Measurements from ENCODE around the gene ZNF813. TPM values are rescaled to one million over a fixed set of nuclear protein-coding genes. Genes with fewer than 3 reads are reported as not detected.

The ZNF813 gene
- total and polyA plus RNA-seq, 8 donors = 0.68 to 4.6 (median 2.5) TPM

DNA sequence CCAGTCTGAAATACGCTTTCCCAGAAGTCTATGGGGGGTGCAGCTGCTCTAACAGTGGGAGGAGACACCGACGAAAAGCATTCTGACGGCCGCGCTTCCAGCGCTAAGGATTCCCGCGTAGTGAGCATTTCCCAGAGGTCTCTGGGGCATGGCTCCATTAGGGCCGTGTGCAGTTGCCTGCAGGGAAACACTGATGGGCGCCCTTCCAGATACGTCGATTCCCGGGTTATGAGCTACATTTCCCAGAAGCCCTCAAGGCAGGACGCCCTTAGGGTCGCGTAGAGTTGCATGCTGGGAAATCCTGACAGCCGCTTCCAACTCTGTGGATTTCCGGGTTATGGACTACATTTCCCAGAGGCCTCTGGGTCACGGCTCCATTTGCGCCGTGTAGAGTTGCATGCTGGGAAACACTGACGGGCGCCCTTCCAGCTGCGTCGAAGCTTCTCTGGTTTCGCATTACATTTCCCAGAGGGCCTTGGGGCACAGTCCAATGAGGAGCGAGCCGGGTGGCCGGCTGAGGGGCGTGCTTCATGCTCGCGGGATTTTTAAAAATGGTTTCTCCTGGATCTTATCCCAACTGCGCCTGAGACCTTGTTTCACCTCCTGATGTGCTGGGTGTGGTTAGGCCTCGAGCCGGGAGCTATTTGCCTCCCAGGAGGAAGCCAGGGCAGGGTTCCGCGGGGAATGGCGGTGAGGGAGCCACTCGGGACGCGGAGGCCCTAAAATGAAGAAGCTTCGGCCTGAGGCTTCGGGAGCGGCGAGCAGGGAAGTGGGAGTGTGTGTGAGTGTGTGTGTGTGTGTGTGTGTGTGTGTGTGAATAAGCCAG lies 53.2 kb downstream of the ZNF813 start:
- peak; percentile 98 for FAIRE-seq
- peak overlapping the region; percentile 33 to 85 (median 74) for H3K27ac ChIP-seq
- ATAC-seq = peak; percentile 95 to 99 (median 96)
- DNase-seq = peak; percentile 89 to 98 (median 95)
- 1 to 2% methylated on average over 46 of the region's 46 CpGs for WGBS, 2 donors
- no peaks in the 10 kb centered on the region for H3K9me3 ChIP-seq
- no peaks in the 10 kb centered on the region for H3K27me3 ChIP-seq
- H3K4me1 ChIP-seq = peaks cover 0 to 5% (median 0%) of the 10 kb centered on the region in 3 donors
- intact Hi-C loops (cut with DNase I) = no loop called here
- no peak for TF ChIP-seq CTCF (IDR thresholded peaks at IDR 0.05)
- H3K36me3 ChIP-seq = no peaks in the 10 kb centered on the region
- H3K4me3 ChIP-seq = peak overlapping the region; percentile 11 to 52 (median 32)

GRCh38 chr19:53521373-53522202 lies 54.1 kb downstream of the ZNF813 start:
- DNase-seq (peak in 4 of 6 donors; percentile 27 to 66 (median 38)), FAIRE-seq (no peak), ATAC-seq (no peak)
- intact Hi-C loops (cut with DNase I) = no loop called here
- no peak for TF ChIP-seq CTCF (IDR thresholded peaks at IDR 0.05)
- Histone ChIP-seq H3K9me3 (no peaks in the 10 kb centered on the region), H3K4me3 (peak overlapping the region; percentile 5 to 52 (median 32)), H3K36me3 (no peaks in the 10 kb centered on the region), H3K27ac (no peak overlapping the region), H3K4me1 (peaks cover 0 to 5% (median 0%) of the 10 kb centered on the region in 3 donors), H3K27me3 (no peaks in the 10 kb centered on the region)
- 18% methylated on average over 33 of the region's 33 CpGs for WGBS, 2 donors

DNA sequence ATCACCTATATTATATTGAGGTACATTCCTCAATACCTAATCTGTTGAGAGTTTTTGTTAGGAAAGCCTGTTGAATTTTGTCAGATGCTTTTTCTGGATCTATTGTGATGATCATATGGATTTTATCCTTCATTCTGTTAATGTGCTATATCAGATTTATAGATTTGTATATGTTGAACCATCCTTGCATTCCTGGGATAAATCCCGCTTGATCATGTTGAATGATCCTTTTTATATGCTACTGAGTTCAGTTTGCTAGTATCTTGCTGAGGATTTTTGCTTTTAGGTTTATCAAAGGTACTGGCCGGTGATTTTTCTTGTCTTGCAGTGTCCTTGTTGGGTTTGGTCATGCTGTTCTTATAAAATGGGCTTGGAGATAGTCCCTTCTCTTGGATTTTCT lies 58.4 kb downstream of the ZNF813 start:
- H3K27ac ChIP-seq = no peak overlapping the region
- ATAC-seq (no peak), DNase-seq (no peak), FAIRE-seq (no peak)
- peaks cover 0 to 5% (median 0%) of the 10 kb centered on the region in 3 donors for H3K4me1 ChIP-seq
- no peaks in the 10 kb centered on the region for H3K36me3 ChIP-seq
- H3K4me3 ChIP-seq = no peak overlapping the region
- no peaks in the 10 kb centered on the region for H3K9me3 ChIP-seq
- no peak for TF ChIP-seq CTCF (IDR thresholded peaks at IDR 0.05)
- intact Hi-C loops (cut with DNase I) = no loop called here
- WGBS, 2 donors = 94 to 98% methylated on average over 2 of the region's 2 CpGs
- no peaks in the 10 kb centered on the region for H3K27me3 ChIP-seq

GRCh38 chr19:53530622-53531021 lies 63.1 kb downstream of the ZNF813 start:
- intact Hi-C loops (cut with DNase I) = no loop called here
- TF ChIP-seq CTCF (IDR thresholded peaks at IDR 0.05) = no peak
- Histone ChIP-seq H3K27me3 (no peaks in the 10 kb centered on the region), H3K9me3 (no peaks in the 10 kb centered on the region), H3K4me3 (no peak overlapping the region), H3K4me1 (no peaks in the 10 kb centered on the region), H3K27ac (no peak overlapping the region), H3K36me3 (no peaks in the 10 kb centered on the region)
- FAIRE-seq (no peak), ATAC-seq (no peak), DNase-seq (no peak)
- 92 to 98% methylated on average over 8 of the region's 8 CpGs for whole genome bisulfite sequencing, 2 donors

All from pancreas (tissue), 10 donors.